Epidermal melanocyte (primary cell): ENCODE measurements around the gene CCDC144A.
"Not testable (repeated sequence)": the region's sequence is repeated elsewhere in the genome, so short reads cannot be mapped to it uniquely, and the experiment has no call there.

ENCODE experiments used
- DNase-seq: peaks from one replicate; pipeline ENCODE4 v3.0.0; 2011; ENCODE audit warnings: low spot score; ENCODE audit not compliant: insufficient read length

The CCDC144A gene

DNA sequence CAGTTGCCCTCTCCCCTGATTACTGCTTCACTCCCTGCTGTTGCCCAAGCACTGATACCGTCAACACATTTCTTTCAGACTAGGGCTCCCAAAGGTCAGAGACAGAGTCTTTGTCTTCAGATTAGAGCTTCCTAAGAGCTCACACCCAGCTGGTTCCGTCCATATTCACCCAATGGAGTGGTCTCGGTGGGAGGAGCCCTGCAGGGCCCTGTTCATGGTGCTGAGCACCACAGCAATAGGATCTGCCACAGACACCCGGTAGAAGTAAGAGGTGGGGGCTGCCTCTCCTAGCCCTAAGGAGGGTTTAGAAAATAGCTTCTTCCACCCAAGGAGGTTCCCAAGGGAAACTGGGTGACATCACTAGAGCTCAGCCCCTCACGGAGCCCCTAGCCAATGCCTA lies 128.3 kb downstream of the CCDC144A start:
- no peak for DNase-seq

GRCh38 chr17:16818821-16819683 lies 129.0 kb downstream of the CCDC144A start:
- no peak for DNase-seq

DNA sequence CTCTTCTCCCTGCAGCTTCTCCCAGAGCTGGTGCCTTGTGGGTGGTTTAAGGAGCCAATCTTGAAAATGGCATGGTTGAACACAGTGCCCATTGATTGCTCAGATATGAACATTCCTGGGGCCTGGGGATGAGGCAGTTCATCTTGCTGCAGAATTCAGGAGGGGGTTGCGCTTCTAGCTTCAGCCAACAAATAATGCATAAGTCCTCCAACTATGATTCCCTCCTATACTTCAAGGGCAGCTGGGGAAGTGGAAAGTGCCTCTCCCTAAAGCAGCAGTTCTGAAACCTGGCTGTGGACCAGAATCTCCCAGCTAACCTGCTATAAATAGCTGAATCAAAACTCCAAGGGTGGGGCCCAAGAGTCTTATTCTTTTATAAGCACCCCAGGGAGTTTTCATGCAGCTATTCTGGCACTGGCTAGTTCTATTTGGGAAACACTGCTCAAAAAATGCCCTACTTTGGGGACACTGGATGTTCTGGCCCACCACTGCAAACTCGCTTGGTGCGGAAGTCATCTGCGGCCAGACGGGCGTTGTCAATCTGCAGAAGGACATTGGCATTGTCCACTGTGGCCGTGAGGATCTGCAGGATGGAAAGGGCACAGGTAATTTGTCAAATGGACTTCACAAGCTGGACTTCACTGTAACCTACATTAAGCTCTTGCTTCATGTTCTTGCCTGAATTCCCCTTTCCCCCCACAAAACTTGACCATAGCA lies 130.3 kb downstream of the CCDC144A start:
- no peak for DNase-seq

- no peak for DNase-seq
These were observed 131.0 kb downstream of the CCDC144A start for GRCh38 chr17:16820979-16821543.

GRCh38 chr17:16822133-16822532 lies 132.1 kb downstream of the CCDC144A start:
- not testable (repeated sequence) for DNase-seq

GRCh38 chr17:16823768-16824406 lies 133.8 kb downstream of the CCDC144A start:
- not testable (repeated sequence) for DNase-seq
